Activated B cell treated with CpG ODN at 0.5 μM for 24 hours (primary cell): ENCODE results near the gene MTG1. TPM values are rescaled to one million over a fixed set of nuclear protein-coding genes. Genes with fewer than 3 reads are reported as not detected.

ENCODE experiments used
- ATAC-seq: fragments of 200-7000 bp; cut with Tn5 transposase; one replicate; pipeline ENCODE4 v1.10.0; 2021; ENCODE audit warnings: low read depth, mild to moderate bottlenecking, moderate library complexity
- CTCF ChIA-PET: fragments of 350-600 bp; sonication (Branson Sonifier 250); formaldehyde crosslinking; loops from one replicate; lab custom pipeline; 2021; ENCODE audit warnings: antibody characterized with exemption; lab: Charles Lee
- POLR2A ChIA-PET: fragments of 350-600 bp; sonication (Branson Sonifier 250); formaldehyde crosslinking; loops from one replicate; lab custom pipeline; 2021; ENCODE audit warnings: antibody characterized with exemption; lab: Charles Lee
- DNase-seq: peaks from one replicate; pipeline ENCODE4 v3.0.0; 2022
- H3K27ac Mint-ChIP-seq: one replicate; pipeline ENCODE4 v1.8.0; 2020; ENCODE audit warnings: mixed read lengths
- H3K27me3 Mint-ChIP-seq: one replicate; pipeline ENCODE4 v1.8.0; 2021; ENCODE audit warnings: mixed read lengths
- H3K36me3 Mint-ChIP-seq: one replicate; pipeline ENCODE4 v1.8.0; 2021; ENCODE audit warnings: low read depth, mixed read lengths
- H3K4me1 Mint-ChIP-seq: one replicate; pipeline ENCODE4 v1.8.0; 2021; ENCODE audit warnings: mixed read lengths
- H3K4me3 Mint-ChIP-seq: one replicate; pipeline ENCODE4 v1.8.0; 2020; ENCODE audit warnings: mild to moderate bottlenecking, mixed read lengths
- H3K9me3 Mint-ChIP-seq: one replicate; pipeline ENCODE4 v1.8.0; 2020; ENCODE audit warnings: mixed read lengths
- intact Hi-C: fragments of 100-400 bp; cut with micrococcal nuclease; formaldehyde crosslinking; loops from one replicate; pipeline ENCODE4 v1.15.1; 2024
- total RNA-seq: library from RNA; stranded (reverse); gene quantifications from 2 replicates; pipeline ENCODE4 v1.2.3, GENCODE V29; 2022
- TF ChIP-seq, protein P1 (sequence below): fragments of 200-600 bp; IDR thresholded peaks from one replicate; pipeline ENCODE4 v1.8.0; 2022; ENCODE audit warnings: antibody characterized with exemption, mild to moderate bottlenecking

The MTG1 gene
- total RNA-seq, 1 donor from 2014 or later = 83.1 TPM

DNA sequence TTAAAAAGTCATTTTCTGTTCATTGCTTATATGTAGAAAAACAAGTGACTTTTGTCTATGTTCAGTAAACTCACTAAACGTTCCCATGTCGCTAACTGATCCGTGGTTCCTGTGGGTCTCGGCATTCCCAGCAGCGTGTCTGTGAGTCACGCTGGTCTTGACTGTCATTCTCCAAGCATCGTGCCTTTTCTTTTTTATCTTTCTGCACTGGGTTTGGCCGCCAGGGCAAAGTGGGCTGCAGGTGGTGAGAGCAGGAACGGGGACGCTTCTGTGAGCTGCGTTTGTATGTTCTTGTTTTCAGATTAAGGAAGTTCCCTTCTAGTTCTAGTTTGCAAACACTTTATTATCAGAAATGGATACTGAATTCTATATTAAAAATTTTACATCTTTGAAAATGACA lies 53.0 kb downstream of the MTG1 start:
- H3K36me3 Mint-ChIP-seq = peaks cover 22% of the 10 kb centered on the region
- ATAC-seq = no peak
- H3K27ac Mint-ChIP-seq = no peak overlapping the region
- intact Hi-C loops = no loop called here
- ChIA-PET POLR2A (no interaction called here), CTCF (no interaction called here)
- H3K9me3 Mint-ChIP-seq = peaks cover 25% of the 10 kb centered on the region
- TF ChIP-seq, protein P1, sequence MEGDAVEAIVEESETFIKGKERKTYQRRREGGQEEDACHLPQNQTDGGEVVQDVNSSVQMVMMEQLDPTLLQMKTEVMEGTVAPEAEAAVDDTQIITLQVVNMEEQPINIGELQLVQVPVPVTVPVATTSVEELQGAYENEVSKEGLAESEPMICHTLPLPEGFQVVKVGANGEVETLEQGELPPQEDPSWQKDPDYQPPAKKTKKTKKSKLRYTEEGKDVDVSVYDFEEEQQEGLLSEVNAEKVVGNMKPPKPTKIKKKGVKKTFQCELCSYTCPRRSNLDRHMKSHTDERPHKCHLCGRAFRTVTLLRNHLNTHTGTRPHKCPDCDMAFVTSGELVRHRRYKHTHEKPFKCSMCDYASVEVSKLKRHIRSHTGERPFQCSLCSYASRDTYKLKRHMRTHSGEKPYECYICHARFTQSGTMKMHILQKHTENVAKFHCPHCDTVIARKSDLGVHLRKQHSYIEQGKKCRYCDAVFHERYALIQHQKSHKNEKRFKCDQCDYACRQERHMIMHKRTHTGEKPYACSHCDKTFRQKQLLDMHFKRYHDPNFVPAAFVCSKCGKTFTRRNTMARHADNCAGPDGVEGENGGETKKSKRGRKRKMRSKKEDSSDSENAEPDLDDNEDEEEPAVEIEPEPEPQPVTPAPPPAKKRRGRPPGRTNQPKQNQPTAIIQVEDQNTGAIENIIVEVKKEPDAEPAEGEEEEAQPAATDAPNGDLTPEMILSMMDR = no peak
- DNase-seq = no peak
- no peak overlapping the region for H3K4me3 Mint-ChIP-seq
- H3K27me3 Mint-ChIP-seq = no peaks in the 10 kb centered on the region
- H3K4me1 Mint-ChIP-seq = peaks cover 4% of the 10 kb centered on the region

GRCh38 chr10:133448120-133448519 lies 54.2 kb downstream of the MTG1 start:
- no peak overlapping the region for H3K27ac Mint-ChIP-seq
- peaks cover 25% of the 10 kb centered on the region for H3K9me3 Mint-ChIP-seq
- TF ChIP-seq, protein P1 = no peak
- no peak for ATAC-seq
- H3K4me3 Mint-ChIP-seq = no peak overlapping the region
- POLR2A ChIA-PET = no interaction called here
- H3K4me1 Mint-ChIP-seq = no peaks in the 10 kb centered on the region
- H3K27me3 Mint-ChIP-seq = no peaks in the 10 kb centered on the region
- no peak for DNase-seq
- peaks cover 22% of the 10 kb centered on the region for H3K36me3 Mint-ChIP-seq
- CTCF ChIA-PET = no interaction called here
- intact Hi-C loops = no loop called here

- TF ChIP-seq, protein P1 = no peak
- Mint-ChIP-seq H3K9me3 (peaks cover 25% of the 10 kb centered on the region), H3K27me3 (no peaks in the 10 kb centered on the region), H3K4me1 (no peaks in the 10 kb centered on the region), H3K4me3 (no peak overlapping the region), H3K27ac (no peak overlapping the region), H3K36me3 (peaks cover 21% of the 10 kb centered on the region)
- intact Hi-C loops = no loop called here
- ChIA-PET POLR2A (no interaction called here), CTCF (no interaction called here)
- ATAC-seq (no peak), DNase-seq (no peak)
These were observed 57.4 kb downstream of the MTG1 start for GRCh38 chr10:133451346-133451745.

DNA sequence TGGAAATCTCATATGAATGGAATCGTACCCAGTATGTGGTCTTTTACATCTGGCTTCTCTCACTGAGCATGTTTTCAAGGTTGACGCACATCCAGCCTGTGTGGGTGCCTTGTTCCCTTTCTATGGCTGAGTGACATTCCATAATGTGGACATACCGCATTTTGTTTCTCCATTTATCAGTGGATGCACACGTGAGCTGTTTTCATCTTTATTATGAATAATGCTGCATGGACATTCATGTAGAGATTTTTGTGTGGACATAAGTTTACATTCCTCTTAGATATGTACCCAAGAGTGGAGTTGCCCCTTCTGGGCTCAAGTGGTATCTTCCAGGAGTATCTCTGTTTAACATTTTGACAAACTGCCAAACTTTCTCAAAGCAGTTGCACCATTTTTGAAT lies 58.5 kb downstream of the MTG1 start:
- DNase-seq (no peak), ATAC-seq (no peak)
- intact Hi-C loops = no loop called here
- Mint-ChIP-seq H3K4me3 (no peak overlapping the region), H3K9me3 (peaks cover 18% of the 10 kb centered on the region), H3K27ac (no peak overlapping the region), H3K36me3 (peaks cover 16% of the 10 kb centered on the region), H3K4me1 (no peaks in the 10 kb centered on the region), H3K27me3 (no peaks in the 10 kb centered on the region)
- CTCF ChIA-PET = interaction anchor here (1.3 kb wide), 1 partner anchor 15 kb away, joined by 3 read pairs; no protein-coding TSS in a partner anchor
- TF ChIP-seq, protein P1 = no peak
- POLR2A ChIA-PET = no interaction called here

GRCh38 chr10:133453516-133454203 lies 59.7 kb downstream of the MTG1 start, which contains the start of gene SCART1:
TSS of gene SCART1 (plus strand) at chr10:133453945. CDS start at chr10:133453998, 53 bp downstream.
- Mint-ChIP-seq H3K27ac (no peak within 1 kb of the TSS), H3K4me3 (no peak within 1 kb of the TSS), H3K27me3 (no peaks in the 10 kb centered on the region), H3K4me1 (no peaks in the 10 kb centered on the region), H3K36me3 (peaks cover 5% of the 10 kb centered on the region), H3K9me3 (peaks cover 10% of the 10 kb centered on the region)
- ChIA-PET POLR2A (no interaction called here), CTCF (interaction anchor here (1.3 kb wide), 1 partner anchor 16 kb away, joined by 3 read pairs; no protein-coding TSS in a partner anchor)
- intact Hi-C loops = no loop called here
- DNase-seq (no peak), ATAC-seq (no peak)
- TF ChIP-seq, protein P1 = no peak
